Inflammatory macrophage (primary cell): Measurements from ENCODE around the gene USP21.

Experiments used
- DNase-seq, 2 donors: peaks; one replicate each; pipeline ENCODE4 v3.0.0-alpha.2; 2020 to 2022

USP21 gene

GRCh38 chr1:161172349-161172748 is 13.0 kb downstream of the USP21 start:
- no peak for DNase-seq

- DNase-seq = no peak
Observed at GRCh38 chr1:161172776-161173376, 13.6 kb downstream of the USP21 start.

DNA sequence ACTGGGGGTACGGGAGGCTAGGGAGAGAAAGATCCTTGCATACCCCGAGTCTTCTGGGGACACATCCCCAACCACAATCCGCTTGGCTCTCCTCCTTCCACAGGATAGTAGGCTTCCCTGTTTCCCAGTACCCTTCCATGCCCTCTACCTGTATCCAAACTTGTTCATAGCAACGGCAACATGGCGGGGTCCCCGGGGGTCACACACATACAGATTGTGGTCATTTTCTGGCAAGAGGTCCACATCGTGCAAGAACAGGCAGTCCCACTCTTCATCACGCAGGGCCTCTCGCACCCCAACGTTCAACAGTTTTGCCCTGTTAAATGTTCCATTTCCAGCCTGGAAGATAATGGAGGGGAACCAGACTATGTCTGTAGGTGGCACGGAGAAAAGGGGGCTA is 14.4 kb downstream of the USP21 start:
- no peak for DNase-seq

- no peak for DNase-seq
Observed at GRCh38 chr1:161174911-161175310, 15.6 kb downstream of the USP21 start.

DNA sequence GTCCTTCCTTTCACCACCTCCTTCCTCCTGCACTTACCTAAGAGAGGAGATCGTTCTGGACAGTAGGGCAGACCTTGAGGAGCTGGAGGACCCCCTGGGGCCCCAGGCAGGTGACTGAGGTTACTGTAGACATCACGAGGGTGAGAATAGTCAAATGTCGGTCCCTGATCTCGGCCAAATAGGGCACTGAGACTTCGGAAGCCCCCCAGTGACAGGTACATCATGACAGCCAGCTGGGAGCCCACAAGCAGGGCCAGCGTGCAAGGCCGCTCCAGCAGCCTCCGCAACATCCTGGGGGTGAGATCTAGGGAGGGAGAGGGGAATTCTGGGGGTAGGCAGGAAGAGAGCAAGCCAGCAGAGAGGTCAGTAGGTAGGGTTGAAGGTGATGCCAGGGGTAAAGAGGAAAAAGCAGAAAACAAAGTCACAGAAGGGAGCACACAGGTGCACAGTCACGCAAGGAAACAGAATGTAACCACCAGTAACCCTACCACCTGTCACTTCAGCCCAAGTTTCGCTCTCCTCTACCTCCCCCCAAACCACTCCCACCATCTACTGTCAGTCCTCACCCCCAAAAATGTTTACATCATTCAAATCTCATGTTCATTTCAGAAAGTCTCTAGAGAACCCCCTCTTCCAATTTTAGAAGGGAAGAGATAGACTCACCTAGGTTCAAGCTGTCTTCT is 16.6 kb downstream of the USP21 start:
- no peak for DNase-seq

GRCh38 chr1:161176468-161177111 is 17.3 kb downstream of the USP21 start:
- DNase-seq = no peak

- DNase-seq = peak; percentile 83 to 89
Observed at GRCh38 chr1:161177112-161177935, 18.0 kb downstream of the USP21 start, which contains the start of gene B4GALT3. TSS of gene B4GALT3 (minus strand) at chr1:161177507. CDS start at chr1:161176060, 1,447 bp downstream.

- DNase-seq = no peak
Observed at GRCh38 chr1:161177936-161178244, 18.6 kb downstream of the USP21 start.

DNA sequence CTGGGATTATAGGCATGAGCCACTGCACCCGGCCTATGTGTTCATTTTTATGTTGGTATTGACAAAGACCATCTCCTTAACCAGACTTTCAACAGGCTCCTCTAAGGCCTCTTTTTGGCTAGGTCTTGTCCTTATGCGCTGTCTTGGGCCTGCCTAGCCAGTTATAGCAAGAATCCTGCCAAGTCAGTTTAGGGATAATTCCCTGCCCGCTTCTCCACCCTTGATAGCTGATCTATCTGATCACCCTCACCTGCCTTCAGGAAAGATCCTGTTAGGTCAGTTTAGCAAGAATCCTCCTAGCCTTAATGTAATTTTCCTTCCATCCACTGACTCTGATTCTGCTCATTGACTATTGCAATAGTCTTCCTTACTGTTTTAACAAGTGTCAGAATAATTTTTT is 20.4 kb downstream of the USP21 start:
- no peak for DNase-seq

DNA sequence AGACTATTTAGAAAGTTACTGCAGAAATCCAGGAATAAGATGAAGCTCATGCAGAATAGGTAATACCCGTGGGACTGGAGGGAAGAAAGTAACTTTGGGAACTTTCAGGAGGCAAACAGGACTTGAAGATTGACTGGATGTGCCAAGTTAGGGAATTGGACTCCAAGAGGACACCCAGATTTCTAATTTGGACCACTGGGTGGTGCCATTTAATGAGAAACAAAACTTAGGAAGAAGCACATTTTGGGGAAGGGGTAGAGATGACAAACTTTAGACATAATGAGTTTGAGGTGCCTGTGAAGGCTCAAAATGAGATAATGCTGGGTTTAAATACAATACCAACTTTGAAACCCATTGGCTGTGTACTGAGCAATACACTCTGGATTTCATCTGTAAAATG is 21.3 kb downstream of the USP21 start:
- peak; percentile 45 to 46 for DNase-seq

DNA sequence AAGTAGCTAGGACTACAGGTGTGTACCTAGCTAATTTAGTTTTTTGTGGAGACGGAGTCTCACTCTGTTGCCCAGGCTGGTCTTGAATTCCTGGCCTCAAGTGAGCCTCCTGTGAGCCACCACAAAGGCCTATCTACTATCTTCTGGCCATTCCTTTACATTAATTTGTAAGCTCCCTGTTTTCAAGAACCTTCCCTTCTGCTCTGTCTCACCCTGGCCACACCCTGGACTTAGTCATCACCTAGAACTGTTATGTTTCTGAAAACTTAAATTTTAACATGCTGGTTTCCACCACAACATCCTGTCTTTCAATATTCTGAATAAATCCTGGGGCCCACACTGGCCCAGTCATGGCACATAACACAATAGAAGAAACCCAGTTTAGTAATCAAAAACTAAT is 22.9 kb downstream of the USP21 start:
- peak; percentile 37 to 66 for DNase-seq

GRCh38 chr1:161185282-161185682 is 26.0 kb downstream of the USP21 start:
- peak; percentile 98 to 99 for DNase-seq

DNA sequence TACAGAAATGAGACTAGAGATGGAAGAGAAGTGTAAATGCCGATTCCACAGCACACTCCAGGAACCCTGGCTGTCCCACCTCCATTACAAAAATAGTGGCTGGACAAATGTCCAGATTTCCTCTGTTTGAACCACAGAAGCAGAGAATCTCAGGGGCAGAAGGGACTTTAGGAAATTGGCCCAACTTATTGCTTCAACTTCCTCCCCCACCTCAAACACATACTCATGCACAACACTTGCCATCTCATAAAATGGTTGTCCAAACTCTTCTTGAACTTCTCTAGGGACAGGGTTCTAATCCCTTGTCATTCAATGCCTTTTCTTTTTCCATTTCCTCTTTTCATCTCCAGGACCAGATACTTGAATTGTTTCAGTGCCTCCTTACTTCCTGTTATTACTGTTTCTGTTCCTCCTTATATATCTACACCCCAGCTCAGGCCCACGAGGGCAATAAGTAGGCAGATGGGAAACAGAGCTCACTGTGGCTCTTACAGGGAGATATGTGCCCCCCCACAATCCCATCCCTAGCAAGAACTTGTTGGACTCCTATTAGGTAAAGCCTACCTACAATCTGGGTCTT is 26.5 kb downstream of the USP21 start:
- peak; percentile 80 to 95 for DNase-seq

- DNase-seq = peak; percentile 26 to 54
Observed at GRCh38 chr1:161187311-161187710, 28.0 kb downstream of the USP21 start.

DNA sequence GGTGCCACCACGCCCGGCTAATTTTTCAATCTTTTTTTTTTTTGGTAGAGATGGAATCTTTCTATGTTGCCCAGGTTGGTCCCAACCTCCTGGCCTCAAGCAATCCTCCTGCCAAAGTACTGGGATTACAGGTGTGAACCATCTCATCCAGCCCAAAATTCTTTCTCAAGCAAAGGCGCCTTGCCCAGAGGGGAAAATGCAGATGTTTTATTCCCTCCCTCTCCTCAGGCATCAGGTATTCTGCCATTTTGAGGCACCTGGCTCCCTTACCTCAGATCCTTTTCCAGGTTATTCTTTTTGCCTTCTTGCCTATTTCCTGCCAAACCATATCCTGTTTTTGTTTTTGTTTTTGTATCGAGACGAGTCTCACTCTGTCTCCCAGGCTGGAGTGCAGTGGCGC is 29.1 kb downstream of the USP21 start:
- no peak for DNase-seq

GRCh38 chr1:161189036-161189435 is 29.7 kb downstream of the USP21 start:
- no peak for DNase-seq

DNA sequence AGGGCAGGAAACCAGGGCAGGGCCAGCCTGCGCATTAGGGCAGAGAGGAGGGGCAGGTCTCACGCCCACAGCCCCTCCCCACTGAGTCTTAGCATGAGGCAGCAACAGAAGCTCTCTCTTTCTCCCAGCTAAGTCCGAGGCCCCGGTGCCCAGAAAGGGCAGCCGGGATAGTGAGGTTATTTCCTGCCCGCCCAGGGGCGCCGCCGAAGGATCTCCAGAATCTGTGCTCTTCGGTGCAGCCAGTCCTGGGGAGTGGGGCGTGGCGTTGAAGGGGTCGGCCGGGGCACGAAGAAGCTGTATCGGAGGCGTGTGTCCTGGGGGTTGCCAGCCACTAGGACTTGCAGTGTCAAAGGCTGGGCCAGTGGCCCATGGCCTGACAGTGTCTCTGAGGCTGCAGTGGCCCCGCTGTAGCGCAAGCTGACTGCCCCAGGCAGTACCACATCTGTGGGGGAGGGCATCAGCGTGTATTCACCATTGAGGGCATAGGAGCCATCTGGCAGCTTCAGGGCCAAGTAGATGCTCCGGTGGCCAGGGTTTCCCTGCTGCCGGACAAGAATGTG is 31.7 kb downstream of the USP21 start:
- DNase-seq = no peak

- DNase-seq = no peak
Observed at GRCh38 chr1:161191971-161192370, 32.7 kb downstream of the USP21 start.

- peak; percentile 81 to 85 for DNase-seq
Observed at GRCh38 chr1:161192476-161193465, 33.5 kb downstream of the USP21 start.

DNA sequence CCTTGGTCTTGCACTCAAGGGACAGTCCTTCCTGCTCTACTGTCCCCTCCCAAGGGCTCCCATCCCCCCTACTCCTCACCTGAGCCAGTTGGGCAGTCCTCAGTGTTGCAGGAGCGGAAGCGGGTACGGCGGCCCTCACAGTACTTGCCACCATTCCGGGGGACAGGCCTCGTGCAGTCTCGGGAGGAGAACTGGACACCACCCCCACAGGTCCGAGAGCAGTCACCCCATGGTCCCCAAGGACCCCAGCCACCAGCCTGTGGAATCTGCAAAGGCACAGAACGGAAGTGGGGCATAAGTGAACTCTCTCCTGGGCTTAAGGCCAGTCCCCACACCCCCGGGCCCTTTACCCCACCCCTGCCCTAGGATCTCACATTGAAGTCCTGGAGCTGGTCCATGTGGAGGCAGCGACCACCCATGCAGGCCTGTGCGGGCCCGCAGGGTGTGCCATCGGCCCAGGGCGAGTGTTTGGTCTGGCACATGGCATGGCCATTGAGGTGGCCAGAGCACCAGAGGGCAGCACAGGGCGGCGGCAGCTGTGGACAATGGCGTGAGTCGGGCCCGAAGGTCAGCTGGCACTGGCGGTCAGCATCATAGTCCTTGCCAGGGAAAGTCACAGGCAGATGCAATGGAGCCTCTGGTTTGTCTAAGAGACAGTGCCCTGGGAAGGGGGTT is 34.4 kb downstream of the USP21 start:
- no peak for DNase-seq

DNA sequence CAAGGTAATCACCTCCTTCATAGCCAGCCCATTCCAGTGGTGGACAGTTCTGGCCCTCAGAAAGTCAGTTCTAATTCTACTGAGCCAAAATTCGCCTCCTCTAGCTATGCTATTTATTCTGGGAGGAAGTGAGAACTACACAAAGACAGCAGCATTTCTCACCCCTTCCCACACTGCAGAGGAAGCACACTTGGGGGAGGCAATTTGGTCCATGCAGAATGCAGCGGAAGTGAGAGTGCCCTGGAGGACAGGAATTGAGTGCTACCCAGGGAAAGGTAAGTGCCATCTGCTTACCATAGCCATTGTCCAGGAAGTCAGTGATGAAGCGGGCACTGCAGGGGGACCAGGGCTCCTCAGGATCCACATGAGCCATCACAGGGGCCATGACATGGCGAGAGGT is 35.9 kb downstream of the USP21 start:
- peak; percentile 66 to 84 for DNase-seq
